ENCODE results near the gene PRAMEF10. TPM values are rescaled to one million over a fixed set of nuclear protein-coding genes. Genes with fewer than 3 reads are reported as not detected.

Gene PRAMEF10, protein sequence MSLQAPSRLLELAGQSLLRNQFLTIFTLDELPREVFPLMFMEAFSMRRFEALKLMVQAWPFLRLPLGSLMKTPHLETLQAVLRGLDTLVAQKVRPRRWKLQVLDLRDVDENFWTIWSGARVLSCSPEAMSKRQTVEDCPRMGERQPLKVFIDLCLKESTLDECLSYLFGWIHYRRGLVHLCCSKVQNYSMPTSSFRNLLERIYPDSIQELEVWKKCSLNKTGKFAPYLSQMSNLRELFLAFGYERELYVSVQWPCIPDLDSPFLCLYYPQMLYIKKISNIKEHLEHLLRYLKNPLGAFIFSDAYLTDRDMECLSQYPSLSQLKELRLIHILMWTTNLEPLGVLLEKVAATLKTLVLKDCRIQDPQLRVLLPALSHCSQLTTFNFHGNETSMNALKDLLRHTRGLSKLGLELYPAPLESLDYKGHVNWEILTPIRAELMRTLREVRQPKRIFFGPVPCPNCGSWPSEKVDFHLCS
- total RNA-seq = not detected in 2 replicates

DNA sequence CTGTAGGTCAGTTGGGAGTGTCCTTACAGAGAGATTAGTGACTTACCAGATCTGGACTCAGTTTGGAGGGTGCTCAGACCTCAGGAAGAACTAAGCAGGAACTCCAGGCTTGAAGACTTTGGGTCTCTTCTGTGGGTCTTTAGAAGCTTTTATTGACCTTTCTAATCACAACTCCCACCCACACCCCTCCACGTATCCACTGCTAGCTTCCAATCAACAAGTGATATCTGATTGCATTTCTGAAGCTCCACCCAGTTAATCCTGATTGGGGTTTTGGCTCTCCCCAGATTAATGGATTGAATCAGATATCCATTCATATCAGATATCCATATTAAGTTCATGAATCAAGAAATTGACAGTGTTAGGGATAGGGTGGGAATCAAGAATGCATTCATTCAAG, at the start of gene PRAMEF10:
Gene PRAMEF10, minus strand, starts transcription at position 101 of the 400 bp plus-strand sequence. CDS start 2,423 bp downstream, outside the sequence.

DNA sequence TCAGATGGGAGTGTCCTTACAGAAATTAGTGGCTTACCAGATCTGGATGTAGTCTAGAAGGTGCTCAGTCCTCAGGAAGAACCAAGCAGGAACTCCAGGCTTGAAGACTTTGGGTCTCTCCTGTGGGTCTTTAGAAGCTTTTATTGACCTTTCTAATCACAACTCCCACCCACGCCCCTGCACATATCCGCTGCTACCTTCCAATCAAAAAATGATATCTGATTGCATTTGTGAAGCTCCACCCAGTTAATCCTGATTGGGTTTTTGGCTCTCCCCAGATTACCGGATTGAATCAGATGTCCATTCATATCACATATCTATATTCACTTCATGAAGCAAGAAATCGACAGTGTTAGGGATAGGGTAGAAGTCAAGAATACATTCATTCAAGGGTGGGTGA, 49.4 kb upstream of the PRAMEF10 start, which contains the start of gene PRAMEF6:
Gene PRAMEF6, minus strand, starts transcription at position 101 of the 400 bp plus-strand sequence. CDS start 5,062 bp downstream, outside the sequence.

DNA sequence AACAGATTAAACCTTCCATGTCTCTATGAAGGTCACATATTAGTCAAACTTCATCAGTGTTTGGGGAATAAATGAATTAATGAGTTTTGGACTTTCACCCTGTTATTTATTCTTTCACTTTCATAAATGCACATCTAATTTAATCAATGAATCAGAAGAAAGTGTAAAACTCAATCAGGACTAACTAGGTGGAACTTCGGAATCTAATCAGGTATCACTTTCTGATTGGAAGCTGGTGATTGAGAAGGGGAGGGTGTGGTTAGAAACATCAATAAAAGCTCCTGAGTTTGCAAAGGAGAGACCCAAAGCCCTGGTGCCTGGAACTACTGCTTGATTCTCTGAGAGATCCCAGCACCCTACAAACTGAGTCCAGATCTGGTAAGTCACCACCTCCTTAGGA, 18.2 kb upstream of the PRAMEF10 start, which contains the start of gene PRAMEF7:
Gene PRAMEF7, plus strand, starts transcription at position 301 of the 400 bp plus-strand sequence. CDS start 1,083 bp downstream, outside the sequence.

DNA sequence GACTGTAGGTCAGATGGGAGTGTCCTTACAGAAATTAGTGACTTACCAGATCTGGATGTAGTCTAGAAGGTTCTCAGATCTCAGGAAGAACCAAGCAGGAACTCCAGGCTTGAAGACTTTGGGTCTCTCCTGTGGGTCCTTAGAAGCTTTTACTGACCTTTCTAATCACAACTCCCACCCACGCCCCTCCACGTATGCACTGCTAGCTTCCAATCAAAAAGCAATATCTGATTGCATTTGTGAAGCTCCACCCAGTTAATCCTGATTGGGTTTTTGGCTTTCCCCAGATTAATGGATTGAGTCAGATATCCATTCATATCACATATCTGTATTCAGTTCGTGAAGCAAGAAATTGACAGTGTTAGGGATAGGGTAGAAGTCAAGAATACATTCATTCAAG, 12.0 kb downstream of the PRAMEF10 start, which contains the start of gene PRAMEF4:
Gene PRAMEF4, minus strand, starts transcription at position 101 of the 400 bp plus-strand sequence. CDS start 2,807 bp downstream, outside the sequence.

DNA sequence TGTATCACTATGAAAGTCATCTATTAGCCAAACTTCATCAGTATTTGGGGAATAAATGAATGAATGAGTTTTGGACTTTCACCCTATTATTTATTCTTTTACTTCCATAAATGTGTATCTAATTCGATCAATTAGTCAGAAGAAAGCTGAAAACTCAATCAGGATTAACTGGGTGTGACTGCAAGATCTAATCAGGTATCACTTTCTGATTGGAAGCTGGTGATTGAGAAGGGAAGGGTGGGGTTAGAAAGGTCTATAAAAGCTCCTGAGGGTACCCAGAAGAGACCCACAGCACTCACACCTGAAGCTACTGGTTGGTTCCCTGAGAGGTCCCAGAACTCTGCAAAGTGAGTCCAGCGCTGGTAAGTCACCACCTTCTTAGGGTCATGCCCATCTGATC, 41.3 kb downstream of the PRAMEF10 start, which contains the start of gene PRAMEF2:
Gene PRAMEF2, plus strand, starts transcription at position 301 of the 400 bp plus-strand sequence. CDS start 1,924 bp downstream, outside the sequence.

DNA sequence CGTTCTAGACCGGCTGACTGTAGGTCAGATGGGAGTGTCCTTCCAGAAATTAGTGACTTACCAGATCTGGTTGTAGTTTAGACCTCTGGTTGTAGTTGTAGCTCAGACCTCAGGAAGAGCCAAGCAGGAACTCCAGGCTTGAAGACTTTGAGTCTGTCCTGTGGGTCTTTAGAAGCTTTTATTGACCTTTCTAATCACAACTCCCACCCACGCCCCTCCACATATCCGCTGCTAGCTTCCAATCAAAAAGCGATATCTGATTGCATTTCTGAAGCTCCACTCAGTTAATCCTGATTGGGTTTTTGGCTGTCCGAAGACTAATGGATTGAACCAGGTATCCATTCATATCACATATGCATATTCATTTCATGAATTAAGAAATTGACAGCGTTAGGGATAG, 49.5 kb downstream of the PRAMEF10 start, which contains the start of gene HNRNPCL1:
Gene HNRNPCL1, minus strand, starts transcription at position 101 of the 400 bp plus-strand sequence. CDS start 431 bp downstream, outside the sequence.

Other genes starting within 250 kb of the PRAMEF10 start
- gene AADACL3, start 182.2 kb downstream of the PRAMEF10 start, total RNA-seq = not detected in 2 replicates
- gene CFAP107, start 152.1 kb downstream of the PRAMEF10 start, total RNA-seq = not detected in 2 replicates
- not detected in 2 replicates for gene PRAMEF12, start 124.5 kb downstream of the PRAMEF10 start, total RNA-seq
- gene PRAMEF1, start 106.9 kb downstream of the PRAMEF10 start, total RNA-seq = not detected in 2 replicates
- not detected in 2 replicates for gene PRAMEF11, start 66.9 kb downstream of the PRAMEF10 start, total RNA-seq
- gene HNRNPCL1, start 49.5 kb downstream of the PRAMEF10 start, total RNA-seq = not detected in 2 replicates
- not detected in 2 replicates for gene PRAMEF2, start 41.2 kb downstream of the PRAMEF10 start, total RNA-seq
- gene PRAMEF4, start 12.1 kb downstream of the PRAMEF10 start, total RNA-seq = not detected in 2 replicates
- gene PRAMEF7, start 18.3 kb upstream of the PRAMEF10 start, total RNA-seq = not detected in 2 replicates
- not detected in 2 replicates for gene PRAMEF6, start 49.3 kb upstream of the PRAMEF10 start, total RNA-seq
- not detected in 2 replicates for gene PRAMEF27, start 158.3 kb upstream of the PRAMEF10 start, total RNA-seq
- not detected in 2 replicates for gene HNRNPCL3, start 162.5 kb upstream of the PRAMEF10 start, total RNA-seq
- gene PRAMEF25, start 172.5 kb upstream of the PRAMEF10 start, total RNA-seq = not detected in 2 replicates
- not detected in 2 replicates for gene HNRNPCL2, start 218.6 kb upstream of the PRAMEF10 start, total RNA-seq